RPMI7951 (cell line): Measurements from ENCODE around the gene ADNP. TPM values are rescaled to one million over a fixed set of nuclear protein-coding genes. Genes with fewer than 3 reads are reported as not detected.

Source experiments
- DNase-seq: peaks from one replicate; pipeline ENCODE4 v3.0.0-alpha.2; 2012; ENCODE audit warnings: low read depth
- total RNA-seq: library from RNA; depleted of rRNA; stranded (reverse); fragments of >200 nt; shearing (Covaris generic); gene quantifications from 2 replicates; pipeline ENCODE4 v1.2.3, GENCODE V29; 2014

Gene ADNP
- total RNA-seq, 1 experiment from 2014 or later = 43.1 TPM

GRCh38 chr20:50932691-50933280, 1.5 kb upstream of the ADNP start:
- DNase-seq = no peak

DNA sequence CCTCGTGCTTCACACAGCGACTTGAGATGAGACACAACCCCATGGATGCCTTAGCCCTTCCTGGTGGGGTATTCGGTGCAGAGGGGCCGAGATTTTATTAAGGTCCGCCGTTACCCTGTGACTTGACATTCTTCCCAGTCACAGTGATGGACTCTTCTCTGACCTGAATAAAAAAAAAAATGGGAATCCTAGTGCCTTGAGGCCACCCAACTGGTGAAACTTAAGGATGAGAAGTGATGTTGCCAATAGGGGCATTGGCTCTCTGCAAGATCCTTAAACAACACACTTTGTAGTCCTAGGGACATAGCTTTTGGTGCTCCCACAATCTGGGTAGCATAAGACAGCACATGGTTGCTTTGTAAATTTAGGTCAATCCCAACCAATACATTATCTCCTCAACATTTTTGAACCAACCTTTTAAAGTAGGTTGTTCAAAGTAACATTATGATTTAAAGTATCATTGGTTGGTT, 814 bp upstream of the ADNP start:
- DNase-seq = no peak

DNA sequence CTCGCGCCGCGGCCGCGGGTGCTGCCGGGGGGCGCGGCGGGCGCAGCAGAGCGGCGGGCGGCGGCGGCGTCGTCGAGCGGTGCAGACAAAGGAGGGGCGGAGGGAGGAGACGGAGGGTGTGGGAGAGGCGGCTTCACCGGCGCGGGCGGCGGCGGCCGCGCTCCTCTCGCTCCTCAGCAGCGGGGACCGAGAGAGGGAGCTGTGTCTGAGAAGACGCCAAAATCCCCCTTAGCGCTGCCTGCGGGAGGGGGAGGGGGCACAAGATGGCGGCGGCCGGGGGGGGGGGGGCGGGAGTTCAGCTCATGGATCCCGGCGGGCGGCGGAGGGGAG, 296 bp downstream of the ADNP start:
- no peak for DNase-seq

DNA sequence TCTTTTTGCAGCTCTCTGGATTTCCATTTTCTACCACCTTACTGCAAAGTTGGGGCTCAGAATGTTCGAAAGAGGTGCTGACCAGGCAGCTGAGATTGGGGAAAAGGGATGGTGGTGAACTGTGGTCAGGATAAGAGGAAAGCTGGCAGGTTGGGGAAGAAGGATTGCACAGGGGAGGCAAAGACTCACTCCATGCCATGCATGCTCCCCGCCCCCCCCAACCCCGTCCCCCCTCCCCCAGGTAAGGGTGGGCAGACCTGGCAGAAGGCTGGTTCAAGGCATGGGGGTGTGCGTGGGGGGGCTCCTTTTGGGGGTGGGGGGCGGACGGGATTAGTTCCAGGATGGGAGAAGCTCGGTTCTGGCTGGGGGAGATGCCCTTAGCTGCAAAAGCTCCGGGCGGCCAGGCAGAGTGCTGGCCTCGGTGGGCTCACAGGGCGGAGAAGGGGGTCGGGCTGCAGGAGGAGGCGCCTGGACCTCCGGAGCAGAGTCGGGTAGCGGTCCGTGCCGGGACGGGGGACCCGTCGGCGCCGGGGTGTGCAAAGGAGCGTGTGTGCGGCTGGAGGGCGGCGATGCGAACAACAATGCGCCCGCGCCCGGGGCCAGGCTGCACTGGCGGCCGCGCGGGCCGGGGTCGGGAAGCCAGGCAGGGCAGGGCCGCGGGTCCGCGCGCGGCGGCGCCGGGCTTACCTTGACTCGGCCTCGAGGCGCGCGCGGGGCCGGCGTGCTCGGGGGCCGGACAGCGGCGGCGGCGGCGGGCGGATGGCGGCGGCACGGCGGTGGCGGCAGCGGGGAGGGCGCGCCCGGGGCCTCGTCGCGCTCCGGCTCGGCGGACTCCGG, 880 bp downstream of the ADNP start:
- peak; percentile 26 for DNase-seq

- peak; percentile 96 for DNase-seq
Measured at GRCh38 chr20:50929299-50930138, 1.7 kb downstream of the ADNP start.

GRCh38 chr20:50928469-50928868, 2.8 kb downstream of the ADNP start:
- no peak for DNase-seq

DNA sequence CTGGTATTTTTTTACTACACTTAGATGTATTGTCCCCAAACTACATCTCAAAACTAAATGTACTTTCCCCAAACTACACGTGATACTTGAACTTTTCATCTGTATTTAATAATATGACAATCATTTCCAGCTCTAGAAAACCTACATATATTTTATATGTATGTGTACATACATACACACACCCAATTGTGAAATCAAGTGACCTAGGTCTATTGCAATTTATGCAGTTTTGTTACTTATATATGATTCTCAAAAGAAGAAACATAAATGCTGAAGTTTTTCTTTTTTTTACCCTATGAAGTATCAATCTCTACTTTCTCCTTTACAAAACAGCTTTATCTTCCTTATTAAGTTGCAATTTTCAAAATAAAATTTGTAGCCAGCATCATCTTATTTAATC, 4.7 kb downstream of the ADNP start:
- no peak for DNase-seq

GRCh38 chr20:50924261-50924920, 6.8 kb downstream of the ADNP start:
- no peak for DNase-seq

DNA sequence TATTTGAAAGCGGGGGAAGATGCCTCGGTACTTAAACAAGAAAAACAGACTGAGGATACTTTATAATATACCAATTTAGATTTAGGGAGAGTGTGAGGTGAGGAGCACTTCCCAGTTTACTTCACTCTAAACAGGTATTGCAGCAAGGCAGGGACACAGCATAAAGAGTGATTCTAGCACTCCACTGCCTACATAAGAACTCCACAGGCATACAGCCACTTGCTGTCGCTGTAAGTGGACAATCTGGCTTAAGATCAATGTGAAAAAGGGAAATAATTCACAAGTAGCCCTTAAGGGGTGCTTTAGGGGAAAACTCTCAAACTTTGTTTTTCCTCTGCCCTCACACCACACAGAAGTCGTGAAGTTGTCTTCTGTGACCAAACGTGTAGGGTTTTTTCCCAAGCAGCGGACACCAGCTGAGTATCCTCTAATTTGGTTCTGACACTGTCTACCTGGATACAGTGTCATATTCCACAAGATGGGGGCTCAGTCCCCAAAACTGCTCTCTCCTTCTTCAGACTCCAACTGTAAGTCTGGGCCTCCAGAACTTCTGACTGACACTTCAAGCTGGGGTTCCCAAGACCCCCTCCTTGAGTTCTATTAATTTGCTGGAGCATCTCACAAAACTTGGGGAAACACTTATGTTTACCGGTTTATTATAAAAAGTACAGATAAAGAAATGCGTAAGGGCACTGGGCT, 9.3 kb downstream of the ADNP start:
- DNase-seq = no peak

GRCh38 chr20:50920997-50921396, 10.2 kb downstream of the ADNP start:
- DNase-seq = peak; percentile 24

- DNase-seq = peak; percentile 57
Measured at GRCh38 chr20:50919567-50919966, 11.7 kb downstream of the ADNP start.

GRCh38 chr20:50918403-50918802, 12.8 kb downstream of the ADNP start:
- DNase-seq = no peak

GRCh38 chr20:50916934-50917333, 14.3 kb downstream of the ADNP start:
- DNase-seq = no peak

GRCh38 chr20:50916257-50916656, 15.0 kb downstream of the ADNP start:
- DNase-seq = peak; percentile 47

GRCh38 chr20:50915424-50915823, 15.8 kb downstream of the ADNP start:
- peak; percentile 46 for DNase-seq

DNA sequence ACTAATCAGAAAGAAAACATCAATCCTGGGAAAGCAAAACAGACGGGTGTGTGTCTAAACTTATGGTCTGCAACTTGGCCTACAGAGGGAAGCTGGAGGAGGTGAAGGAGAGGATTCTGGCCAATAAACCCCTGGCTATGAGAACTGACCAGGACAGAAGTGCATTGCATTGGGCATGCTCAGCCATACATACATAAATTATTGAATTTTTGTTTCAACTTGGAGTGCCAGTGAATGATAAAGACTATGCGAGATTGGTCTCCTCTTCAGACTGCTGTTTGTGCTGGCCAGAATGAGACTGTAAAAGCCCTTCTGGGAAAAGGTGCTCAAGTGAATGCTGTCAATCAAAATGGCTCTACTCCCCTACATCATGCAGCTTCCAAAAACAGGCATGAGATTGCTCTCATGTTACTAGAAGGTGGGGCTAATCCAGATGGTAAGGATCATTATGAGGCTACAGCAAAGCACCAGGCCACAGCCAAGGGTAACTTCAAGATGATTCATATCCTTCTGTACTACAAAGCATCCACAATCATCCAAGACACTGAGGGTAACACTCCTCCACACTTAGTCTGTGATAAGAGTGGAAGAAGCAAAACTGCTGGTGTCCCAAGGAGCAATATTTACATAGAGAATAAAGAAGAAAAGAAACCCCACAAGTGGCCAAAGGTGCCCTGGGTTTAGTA, 17.4 kb downstream of the ADNP start:
- DNase-seq = peak; percentile 93

- DNase-seq = no peak
Measured at GRCh38 chr20:50911716-50912115, 19.5 kb downstream of the ADNP start.

DNA sequence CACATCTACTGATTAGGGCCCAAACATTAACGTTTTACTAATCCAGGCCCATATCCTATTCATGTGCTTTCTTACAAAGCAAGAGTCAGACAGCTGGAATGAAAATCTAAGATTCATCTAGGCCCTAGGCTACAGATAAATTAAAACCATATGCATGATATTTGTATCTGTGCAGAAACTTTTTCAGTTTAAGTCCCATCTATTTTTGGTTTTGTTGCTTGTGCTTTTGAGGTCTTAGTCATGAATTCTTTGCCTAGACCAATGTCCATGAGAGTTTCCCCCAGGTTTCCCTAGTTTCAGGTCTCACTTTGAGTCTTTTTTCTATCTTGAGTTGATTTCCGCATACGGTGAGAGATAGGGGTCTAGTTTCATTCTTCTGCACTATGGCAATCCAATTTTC, 20.2 kb downstream of the ADNP start:
- DNase-seq = peak; percentile 96

DNA sequence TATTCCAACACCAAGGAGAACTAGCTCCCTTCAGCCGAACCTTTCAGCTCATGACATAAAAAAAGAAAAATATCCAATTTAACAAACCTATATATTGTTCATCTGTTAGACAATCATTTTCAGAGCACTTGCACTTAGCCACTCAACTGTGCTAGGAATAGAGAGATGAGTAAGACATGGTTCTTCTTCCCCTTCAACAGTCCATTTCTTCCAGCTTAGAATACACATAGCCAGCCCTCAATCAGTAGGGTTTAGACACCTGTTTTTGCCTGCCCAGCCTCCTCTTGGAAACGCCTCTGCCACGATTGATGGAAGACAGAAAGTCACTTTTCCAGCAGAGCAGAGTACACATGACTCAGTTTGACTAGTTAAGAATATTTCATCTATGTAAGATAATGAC, 21.8 kb downstream of the ADNP start:
- no peak for DNase-seq

- DNase-seq = no peak
Measured at GRCh38 chr20:50904067-50904570, 27.1 kb downstream of the ADNP start.
